NCI-H1436 (cell line): Measurements from ENCODE around the gene OR51F1.
"Not testable (repeated sequence)": the region's sequence is repeated elsewhere in the genome, so short reads cannot be mapped to it uniquely, and the experiment has no call there.

Source experiments
- DNase-seq: peaks from one replicate; lab custom pipeline; 2025; lab: John Stamatoyannopoulos, UW

Gene OR51F1

GRCh38 chr11:4769838-4770237 is at the start of gene OR51F1:
Gene OR51F1 (minus strand): TSS chr11:4769938. CDS start chr11:4769938, 0 bp downstream.
- DNase-seq, result no peak

GRCh38 chr11:4809246-4809645 is 39.5 kb upstream of the OR51F1 start:
- no peak for DNase-seq

GRCh38 chr11:4808476-4808875 is 38.7 kb upstream of the OR51F1 start:
- DNase-seq, result no peak

DNA sequence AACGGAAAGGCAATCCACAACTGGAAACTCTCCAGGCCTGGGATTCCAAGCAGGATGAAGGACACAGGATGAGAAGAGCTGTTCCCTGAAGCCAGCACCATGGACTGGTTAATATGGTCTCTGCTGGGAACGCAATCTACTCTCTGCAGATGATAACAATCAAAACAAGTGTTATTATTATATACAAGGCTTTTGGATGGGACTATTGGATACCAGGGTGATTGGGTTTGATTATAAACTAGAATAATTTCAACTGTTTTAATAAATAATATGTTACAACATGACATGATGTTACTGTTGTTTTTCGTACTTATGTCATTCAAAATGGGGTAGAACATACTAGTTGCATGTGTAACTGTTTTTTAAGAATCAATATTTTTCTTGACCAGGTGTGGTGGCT is 34.5 kb upstream of the OR51F1 start, which contains the start of gene OR52R1:
Gene OR52R1, minus strand, starts transcription at position 101 of the 400 bp plus-strand sequence. Its CDS starts 0 bp downstream, at position 101.
- no peak for DNase-seq

DNA sequence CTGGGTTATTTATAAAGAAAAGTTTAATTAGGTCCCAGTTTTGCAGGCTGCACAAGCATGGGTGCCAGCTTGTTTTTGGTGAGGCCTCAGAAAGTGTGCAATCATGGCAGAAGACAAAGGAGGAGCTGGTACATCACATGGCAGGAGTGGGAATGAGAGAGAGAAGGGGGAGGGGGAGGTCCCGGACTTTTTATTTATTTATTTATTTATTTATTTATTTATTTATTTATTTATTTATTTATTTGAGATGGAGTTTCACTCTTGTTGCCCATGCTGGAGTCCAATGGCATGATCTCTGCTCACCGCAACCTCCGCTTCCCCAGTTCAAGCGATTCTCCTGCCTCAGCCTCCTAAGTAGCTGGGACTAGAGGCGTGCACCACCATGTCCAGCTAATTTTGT is 31.6 kb upstream of the OR51F1 start:
- DNase-seq, result not testable (repeated sequence)

- no peak for DNase-seq
These were observed 28.9 kb upstream of the OR51F1 start for GRCh38 chr11:4798427-4799183.

GRCh38 chr11:4797206-4797605 is 27.5 kb upstream of the OR51F1 start:
- no peak for DNase-seq

DNA sequence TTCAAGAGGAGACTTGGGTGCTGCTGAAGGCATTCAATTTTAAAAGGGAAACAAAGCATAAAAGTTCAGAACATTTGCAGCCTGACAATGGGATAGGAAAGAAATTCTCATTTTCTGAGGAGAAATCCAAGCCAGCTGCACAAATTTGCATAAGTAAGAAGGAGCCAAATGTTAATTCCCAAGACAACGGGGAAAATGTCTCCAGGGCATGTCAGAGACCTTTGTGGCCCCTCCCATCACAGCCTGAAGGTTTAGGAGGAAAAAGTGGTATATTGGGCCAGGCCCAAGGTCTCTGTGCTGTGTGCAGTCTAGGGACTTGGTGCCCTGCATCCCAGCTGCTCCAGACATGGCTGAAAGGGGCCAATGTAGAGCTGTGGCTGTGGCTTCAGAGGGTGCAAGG is 12.7 kb upstream of the OR51F1 start:
- no peak for DNase-seq

- no peak for DNase-seq
These were observed 1.6 kb downstream of the OR51F1 start for GRCh38 chr11:4768094-4768493.

DNA sequence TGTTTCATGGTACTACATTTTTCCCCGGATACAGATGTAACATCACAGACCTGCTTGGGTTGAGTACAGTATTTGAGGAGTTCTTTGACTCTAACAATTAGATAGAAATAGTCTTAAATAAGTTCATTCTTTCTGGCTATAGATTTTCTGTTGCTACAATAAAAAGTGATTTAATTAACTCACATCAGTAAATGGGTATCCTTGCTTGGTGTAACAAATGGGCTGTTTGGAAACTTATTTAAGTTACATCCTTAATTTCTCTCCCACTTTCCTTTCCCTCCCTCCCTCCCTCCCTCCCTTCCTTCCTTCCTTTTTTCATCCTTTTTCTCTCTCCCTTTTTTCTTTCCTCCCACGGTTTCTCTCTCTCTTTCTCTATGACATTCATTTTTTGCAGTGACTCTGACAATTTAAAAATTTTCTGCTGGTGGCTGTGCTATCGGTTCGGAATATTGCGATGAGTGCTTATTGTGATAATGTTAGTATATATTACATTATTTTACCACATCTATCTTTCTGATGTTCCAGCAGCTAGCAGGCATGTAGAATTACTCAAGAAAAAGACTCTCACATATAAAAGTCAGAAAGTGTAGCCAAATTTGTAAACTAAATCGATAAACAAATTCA is 3.2 kb downstream of the OR51F1 start:
- DNase-seq, result no peak

GRCh38 chr11:4763096-4763495 is 6.6 kb downstream of the OR51F1 start:
- no peak for DNase-seq

GRCh38 chr11:4751201-4751600 is 18.5 kb downstream of the OR51F1 start:
- DNase-seq, result no peak

GRCh38 chr11:4748438-4748837 is 21.3 kb downstream of the OR51F1 start:
- DNase-seq, result no peak

DNA sequence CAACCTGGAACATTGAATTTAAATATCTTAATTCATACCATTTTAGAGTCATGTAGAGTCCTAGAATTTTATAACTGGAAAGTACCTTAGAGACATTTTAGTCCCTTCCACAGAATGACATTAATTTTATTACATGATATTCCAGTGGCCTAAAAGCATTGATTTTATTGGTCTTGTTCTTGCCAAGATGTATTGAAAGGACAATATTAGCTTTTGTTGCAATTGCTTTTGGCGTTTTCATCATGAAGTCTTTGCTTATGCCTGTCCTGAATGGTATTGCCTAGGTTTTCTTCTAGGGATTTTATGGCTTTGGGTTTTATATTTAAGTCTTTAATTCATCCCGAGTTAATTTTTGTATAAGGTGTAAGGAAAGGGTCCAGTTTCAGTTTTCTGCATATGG is 29.0 kb downstream of the OR51F1 start:
- no peak for DNase-seq

DNA sequence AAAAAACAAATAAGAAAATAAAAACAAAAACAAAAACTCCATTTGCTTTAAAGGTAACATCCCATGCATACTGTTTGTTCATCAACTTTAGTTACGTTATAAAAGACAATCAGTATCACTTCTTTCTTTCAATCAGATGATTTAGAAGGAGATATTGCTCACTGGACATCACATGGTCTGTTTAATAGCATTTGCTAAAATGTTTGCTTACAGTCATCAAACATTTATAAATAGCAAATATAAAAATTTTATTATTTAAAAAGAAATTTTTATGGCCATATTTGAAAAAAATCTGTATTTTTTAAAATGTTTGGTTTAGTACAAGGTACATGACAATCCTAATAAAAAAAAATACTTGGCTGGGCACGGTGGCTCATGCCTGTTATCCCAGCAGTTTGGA is 42.6 kb downstream of the OR51F1 start:
- no peak for DNase-seq

DNA sequence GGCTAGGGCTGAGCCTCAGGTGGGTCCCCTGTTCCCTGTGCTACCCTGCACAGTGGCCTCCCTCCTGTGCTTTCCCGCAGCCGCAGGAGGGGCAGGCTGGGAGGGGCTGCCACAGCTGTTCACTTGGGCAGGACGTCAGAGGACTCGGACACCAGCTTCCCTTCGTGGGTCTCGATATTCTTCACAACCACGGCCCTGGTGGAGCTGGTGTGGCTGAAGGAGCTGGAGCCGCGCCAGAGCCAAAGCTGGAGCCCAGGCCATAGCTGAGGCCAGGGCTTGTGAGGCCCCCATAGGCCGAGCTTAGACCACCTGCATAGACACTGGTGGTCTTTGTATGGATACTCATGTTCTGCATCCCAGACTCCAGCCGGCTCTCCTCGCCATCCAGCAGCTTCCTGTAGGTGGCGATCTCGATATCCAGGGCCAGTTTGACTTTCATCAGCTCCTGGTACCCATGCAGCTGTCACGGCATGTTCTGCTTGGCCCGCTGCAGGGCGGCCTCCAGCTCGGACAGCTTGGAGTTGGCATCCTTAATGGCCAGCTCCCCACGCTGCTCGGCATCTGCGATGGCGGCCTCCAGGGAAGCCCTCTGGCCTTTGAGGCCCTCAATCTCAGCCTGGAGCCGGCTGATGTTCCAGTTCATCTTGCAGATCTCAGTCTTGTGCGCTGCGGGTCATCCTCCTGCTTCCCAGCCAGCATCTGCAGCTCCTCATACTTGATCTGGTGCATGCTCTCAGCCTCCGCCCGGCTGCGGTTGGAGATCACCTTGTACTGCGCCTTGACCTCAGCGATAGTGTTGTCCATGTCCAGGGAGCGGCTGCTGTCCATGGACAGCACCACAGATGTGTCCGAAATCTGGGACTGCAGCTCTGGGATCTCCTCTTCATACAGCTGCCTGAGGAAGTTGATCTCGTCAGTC is 46.9 kb downstream of the OR51F1 start:
- DNase-seq, result not testable (repeated sequence)
